HFF-Myc (cell line): ENCODE measurements around the gene RNF34.
A peak's percentile ranks its signal among the peaks of the same experiment; 100 is the strongest.

Experiments
- DNase-seq: peaks from one replicate; pipeline ENCODE4 v3.0.0-alpha.2; 2011; ENCODE audit warnings: low read depth; ENCODE audit errors: extremely low read depth
- H3K4me3 ChIP-seq: replicated peaks from 2 replicates; pipeline ENCODE4 v1.5.1; 2011; ENCODE audit warnings: low read depth, mild to moderate bottlenecking, control low read depth, low read length
- TF ChIP-seq, protein P1 (sequence below): IDR thresholded peaks from 2 replicates; pipeline ENCODE4 v1.5.1; 2012; ENCODE audit warnings: mild to moderate bottlenecking, low read depth, low read length, control low read depth; ENCODE audit errors: missing control alignments

The RNF34 gene, protein sequence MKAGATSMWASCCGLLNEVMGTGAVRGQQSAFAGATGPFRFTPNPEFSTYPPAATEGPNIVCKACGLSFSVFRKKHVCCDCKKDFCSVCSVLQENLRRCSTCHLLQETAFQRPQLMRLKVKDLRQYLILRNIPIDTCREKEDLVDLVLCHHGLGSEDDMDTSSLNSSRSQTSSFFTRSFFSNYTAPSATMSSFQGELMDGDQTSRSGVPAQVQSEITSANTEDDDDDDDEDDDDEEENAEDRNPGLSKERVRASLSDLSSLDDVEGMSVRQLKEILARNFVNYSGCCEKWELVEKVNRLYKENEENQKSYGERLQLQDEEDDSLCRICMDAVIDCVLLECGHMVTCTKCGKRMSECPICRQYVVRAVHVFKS

DNA sequence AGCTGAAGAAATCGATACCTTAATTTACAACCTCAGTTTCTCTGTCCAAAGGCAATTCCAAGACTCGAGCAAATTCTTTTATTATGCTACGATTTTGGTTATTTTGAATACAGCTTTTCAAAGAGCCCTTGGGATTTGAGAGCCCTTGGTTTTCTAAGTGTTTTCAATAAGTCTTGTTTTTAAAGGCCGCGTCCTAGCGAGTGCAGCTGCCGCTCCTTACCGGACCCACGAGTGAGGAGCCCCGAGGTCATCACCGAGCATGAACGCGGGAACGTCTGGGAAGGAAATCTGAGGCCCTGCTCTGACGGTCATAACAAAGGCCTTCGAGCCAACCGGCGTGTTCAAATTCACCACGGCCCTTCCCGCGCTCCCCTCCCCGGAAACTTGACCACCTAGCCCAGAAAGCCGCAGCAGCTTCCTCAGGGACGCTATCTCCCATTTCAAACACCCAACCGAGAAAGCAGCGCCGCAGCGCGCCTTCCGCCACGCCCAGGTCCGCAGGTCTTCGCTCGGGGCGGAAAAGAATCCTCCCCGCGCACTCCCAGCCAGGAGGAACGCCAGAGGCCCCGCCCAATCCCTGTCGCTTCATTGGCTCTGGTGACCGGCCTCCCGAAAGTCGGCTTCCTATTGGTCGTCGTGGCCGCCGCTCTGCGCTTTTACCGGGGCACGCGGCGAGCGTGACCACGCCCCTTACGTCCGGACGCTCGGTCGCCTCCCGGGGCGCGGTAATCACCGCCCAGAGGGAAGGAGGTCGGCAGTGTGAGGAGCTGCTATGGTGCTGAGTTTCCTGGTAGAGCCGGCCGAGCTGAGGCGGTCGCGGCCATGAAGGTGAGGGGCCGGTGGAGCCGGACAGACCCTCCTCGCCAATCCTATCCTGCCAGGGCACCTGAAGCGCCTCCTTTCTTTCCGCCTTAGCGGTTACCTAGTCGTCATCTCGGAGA is at the start of gene RNF34:
RNF34 (plus strand) TSS at position 728 of the 941 bp plus-strand sequence; CDS start at position 823, 95 bp downstream.
- H3K4me3 ChIP-seq = peak within 1 kb of the TSS; percentile 96
- DNase-seq = peak; percentile 95
- TF ChIP-seq, protein P1, sequence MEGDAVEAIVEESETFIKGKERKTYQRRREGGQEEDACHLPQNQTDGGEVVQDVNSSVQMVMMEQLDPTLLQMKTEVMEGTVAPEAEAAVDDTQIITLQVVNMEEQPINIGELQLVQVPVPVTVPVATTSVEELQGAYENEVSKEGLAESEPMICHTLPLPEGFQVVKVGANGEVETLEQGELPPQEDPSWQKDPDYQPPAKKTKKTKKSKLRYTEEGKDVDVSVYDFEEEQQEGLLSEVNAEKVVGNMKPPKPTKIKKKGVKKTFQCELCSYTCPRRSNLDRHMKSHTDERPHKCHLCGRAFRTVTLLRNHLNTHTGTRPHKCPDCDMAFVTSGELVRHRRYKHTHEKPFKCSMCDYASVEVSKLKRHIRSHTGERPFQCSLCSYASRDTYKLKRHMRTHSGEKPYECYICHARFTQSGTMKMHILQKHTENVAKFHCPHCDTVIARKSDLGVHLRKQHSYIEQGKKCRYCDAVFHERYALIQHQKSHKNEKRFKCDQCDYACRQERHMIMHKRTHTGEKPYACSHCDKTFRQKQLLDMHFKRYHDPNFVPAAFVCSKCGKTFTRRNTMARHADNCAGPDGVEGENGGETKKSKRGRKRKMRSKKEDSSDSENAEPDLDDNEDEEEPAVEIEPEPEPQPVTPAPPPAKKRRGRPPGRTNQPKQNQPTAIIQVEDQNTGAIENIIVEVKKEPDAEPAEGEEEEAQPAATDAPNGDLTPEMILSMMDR = no peak

DNA sequence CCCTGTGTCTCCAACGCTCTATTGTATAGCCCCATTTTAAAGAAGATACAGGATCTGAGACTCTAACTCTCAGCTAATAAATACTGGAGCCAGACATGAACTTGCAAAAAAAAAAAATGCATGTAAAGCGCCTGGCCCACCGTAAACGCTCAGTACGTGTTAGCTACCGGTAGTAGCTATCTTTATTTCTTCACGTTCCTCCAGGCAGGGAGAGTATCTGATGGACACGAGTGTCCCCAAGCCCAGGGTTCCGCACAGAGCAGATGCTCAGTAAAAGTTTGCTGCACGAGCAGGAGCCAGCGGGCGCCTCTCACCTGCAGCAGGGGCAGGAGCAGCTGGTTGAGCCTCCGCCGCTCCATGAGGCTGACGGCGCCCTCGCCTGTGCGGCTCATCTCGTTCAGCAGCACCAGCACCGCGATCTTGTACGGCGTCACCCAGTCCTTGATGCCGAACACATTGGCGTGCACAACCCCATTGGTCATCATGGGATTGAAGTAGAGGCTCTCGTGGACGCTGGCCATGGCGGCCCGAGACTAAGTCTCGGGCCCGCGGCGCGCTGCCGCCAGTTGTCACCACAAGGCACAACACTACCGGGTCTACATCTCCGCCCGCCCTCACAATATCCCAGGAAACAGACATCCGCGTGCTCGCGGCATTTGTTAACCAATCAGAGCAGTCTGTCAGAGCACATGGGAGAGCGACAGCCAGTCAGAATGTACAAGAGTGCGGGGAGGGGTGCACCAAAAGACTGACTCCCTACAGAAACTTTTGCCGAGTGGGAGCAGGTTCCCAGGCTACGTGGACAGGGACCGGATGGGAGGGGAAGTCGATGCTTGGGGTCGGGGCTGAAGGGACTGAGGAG is 47.9 kb upstream of the RNF34 start, which contains the start of gene ANAPC5:
ANAPC5 (minus strand) TSS at position 592 of the 862 bp plus-strand sequence; CDS start at position 521, 71 bp downstream.
- DNase-seq = peak; percentile 99
- TF ChIP-seq, protein P1 = no peak
- peak within 1 kb of the TSS; percentile 96 for H3K4me3 ChIP-seq

DNA sequence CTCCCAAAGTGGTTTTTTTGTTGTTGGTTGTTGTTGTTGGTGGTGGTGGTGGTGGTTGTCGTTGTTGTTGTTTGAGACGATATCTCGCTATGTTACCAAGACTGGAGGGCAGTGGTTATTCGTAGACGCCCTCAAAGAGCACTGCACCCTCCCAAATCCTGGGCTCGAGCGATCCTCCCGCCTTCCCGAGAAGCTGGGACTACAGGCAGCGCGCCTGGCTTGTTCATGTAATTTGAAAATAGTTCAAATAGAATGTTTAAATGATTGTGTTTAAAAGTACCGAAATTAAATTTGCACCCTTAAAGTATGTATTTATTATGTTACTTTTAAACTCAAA is 47.3 kb upstream of the RNF34 start:
- TF ChIP-seq, protein P1 = no peak
- H3K4me3 ChIP-seq = peak overlapping the region; percentile 96
- no peak for DNase-seq

DNA sequence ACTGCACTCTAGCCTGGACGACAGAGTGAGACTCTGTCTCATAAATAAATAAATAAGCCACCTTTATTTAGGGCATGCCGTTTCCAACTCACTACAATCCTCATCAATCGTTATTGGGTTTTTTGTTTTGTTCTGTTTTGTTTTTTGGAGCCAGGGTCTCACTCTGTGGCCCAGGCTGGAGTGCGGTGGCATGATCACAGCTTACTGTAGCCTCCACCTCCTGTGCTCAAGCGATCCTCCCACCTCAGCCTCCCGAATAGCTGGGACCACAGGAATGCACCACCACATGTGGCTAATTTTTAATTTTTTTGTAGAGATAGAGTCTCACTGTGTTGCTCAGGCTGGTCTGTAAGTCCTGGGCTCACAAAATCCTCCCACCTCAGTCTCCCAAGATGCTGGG is 44.1 kb upstream of the RNF34 start:
- no peak for DNase-seq
- TF ChIP-seq, protein P1 = no peak
- no peak overlapping the region for H3K4me3 ChIP-seq

DNA sequence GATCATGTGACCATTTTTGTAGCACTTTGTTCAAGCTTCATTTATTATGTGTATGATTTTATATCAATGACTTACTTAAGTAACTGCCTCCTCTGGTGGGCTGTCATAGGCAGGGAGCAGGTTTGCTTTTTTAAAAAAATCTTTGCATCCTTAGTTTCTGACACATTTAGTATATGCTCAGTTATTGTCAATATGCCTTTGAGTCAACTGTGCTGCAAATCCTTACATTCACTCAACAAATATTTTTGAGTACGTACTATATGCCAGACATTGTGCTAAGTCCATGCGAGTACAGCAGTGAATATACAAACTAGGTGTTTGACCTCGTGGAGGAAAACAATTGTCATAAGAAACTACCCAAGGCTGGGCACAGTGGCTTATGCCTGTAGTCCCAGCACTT is 43.3 kb upstream of the RNF34 start:
- no peak overlapping the region for H3K4me3 ChIP-seq
- DNase-seq = no peak
- TF ChIP-seq, protein P1 = no peak

DNA sequence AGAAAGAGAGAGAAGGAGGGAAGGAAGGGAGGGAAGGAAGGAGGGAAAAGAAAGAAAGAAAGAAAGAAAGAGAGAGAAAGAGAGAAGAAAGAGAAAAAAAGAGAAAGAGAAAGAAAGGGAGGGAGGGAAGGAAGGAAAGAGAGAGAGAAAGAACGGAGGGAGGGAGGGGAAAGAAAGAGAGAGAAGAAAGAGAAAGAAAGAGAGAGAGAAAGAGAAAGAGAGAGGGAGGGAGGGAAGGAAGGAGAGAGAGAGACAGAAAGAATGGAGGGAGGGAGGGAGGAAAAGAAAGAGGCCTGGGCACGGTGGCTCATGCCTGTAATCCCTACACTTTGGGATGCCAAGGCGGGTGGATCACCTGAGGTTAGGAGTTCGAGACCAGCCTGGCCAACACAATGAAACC is 42.6 kb upstream of the RNF34 start:
- TF ChIP-seq, protein P1 = no peak
- DNase-seq = no peak
- no peak overlapping the region for H3K4me3 ChIP-seq
